Hepatocyte (in vitro differentiated cells): ENCODE measurements around the gene NPB. TPM values are rescaled to one million over a fixed set of nuclear protein-coding genes. Genes with fewer than 3 reads are reported as not detected.
A peak's percentile ranks its signal among the peaks of the same experiment; 100 is the strongest.

ENCODE experiments used
- DNase-seq: peaks from one replicate; pipeline ENCODE4 v3.0.0-alpha.2; 2016; ENCODE audit warnings: low spot score
- H2AFZ ChIP-seq: fragments of 200-600 bp; sonication (generic); 2 replicates; pipeline ENCODE4 v1.6.0; 2016; ENCODE audit warnings: antibody characterized with exemption, mild to moderate bottlenecking
- H3K27ac ChIP-seq: fragments of 200-600 bp; sonication (generic); 2 replicates; pipeline ENCODE4 v1.5.1; 2016; ENCODE audit warnings: mild to moderate bottlenecking
- H3K27me3 ChIP-seq: fragments of 200-600 bp; sonication (generic); 2 replicates; pipeline ENCODE4 v1.6.1; 2016
- H3K36me3 ChIP-seq: fragments of 200-600 bp; sonication (generic); replicated peaks from 2 replicates; pipeline ENCODE4 v1.5.1; 2016; ENCODE audit warnings: low read depth; ENCODE audit not compliant: insufficient read depth
- H3K4me1 ChIP-seq: fragments of 200-600 bp; sonication (generic); 2 replicates; pipeline ENCODE4 v1.5.1; 2016; ENCODE audit warnings: mild to moderate bottlenecking, moderate library complexity; ENCODE audit not compliant: insufficient read depth
- H3K4me2 ChIP-seq: fragments of 200-600 bp; sonication (generic); 2 replicates; pipeline ENCODE4 v1.6.0; 2016
- H3K4me3 ChIP-seq: fragments of 200-600 bp; sonication (generic); 2 replicates; pipeline ENCODE4 v1.5.1; 2016; ENCODE audit warnings: mild to moderate bottlenecking
- H3K79me2 ChIP-seq: fragments of 200-600 bp; sonication (generic); 2 replicates; pipeline ENCODE4 v1.6.0; 2017; ENCODE audit warnings: mild to moderate bottlenecking
- H3K9me2 ChIP-seq: fragments of 200-600 bp; sonication (generic); replicated peaks from 2 replicates; pipeline ENCODE4 v1.6.0; 2017; ENCODE audit warnings: mild to moderate bottlenecking; ENCODE audit not compliant: insufficient read depth
- H3K9me3 ChIP-seq: fragments of 200-600 bp; sonication (generic); 2 replicates; pipeline ENCODE4 v1.5.1; 2016; ENCODE audit warnings: low read depth, mild to moderate bottlenecking
- H4K20me1 ChIP-seq: fragments of 200-600 bp; sonication (generic); 2 replicates; pipeline ENCODE4 v1.6.0; 2016; ENCODE audit warnings: mild to moderate bottlenecking; ENCODE audit not compliant: insufficient read depth, poor library complexity, severe bottlenecking
- CTCF ChIP-seq: fragments of 200-600 bp; sonication (generic); IDR thresholded peaks from 2 replicates; pipeline ENCODE4 v1.5.1; 2016; ENCODE audit warnings: antibody characterized with exemption, mild to moderate bottlenecking; ENCODE audit not compliant: poor library complexity
- EZH2 ChIP-seq: fragments of 200-600 bp; sonication (generic); IDR thresholded peaks from 2 replicates; pipeline ENCODE4 v1.6.1; 2016; ENCODE audit warnings: antibody characterized with exemption, mild to moderate bottlenecking, borderline replicate concordance
- EZH2phosphoT487 ChIP-seq: fragments of 200-600 bp; sonication (generic); IDR thresholded peaks from one replicate; pipeline ENCODE4 v1.6.1; 2018; ENCODE audit warnings: antibody characterized with exemption, mild to moderate bottlenecking, low read depth, moderate library complexity; ENCODE audit not compliant: unreplicated experiment, severe bottlenecking
- WGBS: methylation state at CpG from one replicate; pipeline ENCODE4 v1.1.6; 2016; ENCODE audit warnings: low lambda C conversion rate; ENCODE audit errors: missing lambda C conversion rate; 5-methylcytosine and 5-hydroxymethylcytosine counted together
- polyA plus RNA-seq: library from polyadenylated mRNA; unstranded; fragments of >200 nt; fragmentation: Nextera tagmentation; extraction: Ambion mirVana; gene quantifications from 2 replicates; pipeline ENCODE4 v1.2.1, GENCODE V29; 2016
- total RNA-seq: library from RNA; depleted of rRNA; stranded (reverse); fragments of >200 nt; gene quantifications from 2 replicates; pipeline ENCODE4 v1.2.3, GENCODE V29; 2014

Gene NPB
- total and polyA plus RNA-seq, 2 experiments from 2014 or later: 0.47 to 2.2 TPM

GRCh38 chr17:81901167-81902022 is 643 bp upstream of the NPB start:
- Histone ChIP-seq H4K20me1 (peaks cover 3% of the 10 kb centered on the region), H3K4me2 (peak overlapping the region; percentile 91), H3K9me3 (no peaks in the 10 kb centered on the region), H3K4me3 (no peak overlapping the region), H3K9me2 (no peaks in the 10 kb centered on the region), H3K4me1 (peaks cover 11% of the 10 kb centered on the region), H3K36me3 (no peaks in the 10 kb centered on the region), H3K27me3 (no peaks in the 10 kb centered on the region), H3K27ac (no peak overlapping the region), H3K79me2 (no peaks in the 10 kb centered on the region), H2AFZ (no peak overlapping the region)
- no peak for TF ChIP-seq CTCF
- 67% methylated on average over 16 of the region's 21 CpGs for WGBS
- DNase-seq: no peak

DNA sequence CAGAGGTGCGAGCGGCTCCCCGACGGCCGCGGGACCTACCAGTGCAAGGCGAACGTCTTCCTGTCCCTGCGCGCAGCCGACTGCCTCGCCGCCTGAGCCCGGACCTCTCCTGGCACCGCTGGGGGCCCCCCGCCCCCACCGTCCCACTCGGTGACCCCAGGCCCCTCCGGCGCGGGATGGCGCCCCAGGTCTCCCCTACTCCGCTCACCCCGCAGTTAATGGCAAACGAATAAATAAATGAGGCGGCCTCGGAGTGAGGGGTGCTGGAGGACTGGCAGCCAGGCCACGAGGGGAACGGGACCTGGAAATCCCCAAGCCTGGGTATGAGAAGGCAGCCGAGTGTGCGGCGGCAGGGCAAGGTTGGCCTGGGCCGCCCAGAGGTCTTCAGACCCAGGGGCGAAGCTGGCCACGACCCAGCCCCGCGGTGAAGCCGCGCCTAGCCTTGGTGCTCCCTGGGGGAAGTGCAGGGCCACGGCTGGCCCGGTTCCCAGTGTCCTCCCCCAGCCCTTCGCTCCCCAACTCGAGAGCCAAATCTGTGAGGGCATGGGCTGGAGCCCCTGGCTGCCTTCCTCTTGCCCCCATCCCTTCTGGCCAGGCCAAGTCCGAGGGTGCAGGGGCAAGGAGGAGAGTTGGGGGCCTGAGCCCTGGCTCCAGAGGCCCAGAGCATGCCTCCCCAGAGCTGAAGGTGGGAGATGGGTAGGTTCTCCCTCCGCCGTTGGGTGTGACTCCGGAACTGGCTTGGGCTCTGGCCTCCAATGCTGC is 796 bp downstream of the NPB start:
- Histone ChIP-seq H3K9me2 (no peaks in the 10 kb centered on the region), H3K9me3 (no peaks in the 10 kb centered on the region), H3K4me1 (peaks cover 11% of the 10 kb centered on the region), H4K20me1 (peaks cover 3% of the 10 kb centered on the region), H3K4me2 (peak overlapping the region; percentile 91), H3K79me2 (no peaks in the 10 kb centered on the region), H3K4me3 (no peak overlapping the region), H3K36me3 (no peaks in the 10 kb centered on the region), H2AFZ (no peak overlapping the region), H3K27me3 (no peaks in the 10 kb centered on the region), H3K27ac (no peak overlapping the region)
- WGBS: 75% methylated on average over 26 of the region's 47 CpGs
- DNase-seq: no peak
- TF ChIP-seq EZH2: peak; percentile 11
- no peak for TF ChIP-seq CTCF
- TF ChIP-seq EZH2phosphoT487: no peak

DNA sequence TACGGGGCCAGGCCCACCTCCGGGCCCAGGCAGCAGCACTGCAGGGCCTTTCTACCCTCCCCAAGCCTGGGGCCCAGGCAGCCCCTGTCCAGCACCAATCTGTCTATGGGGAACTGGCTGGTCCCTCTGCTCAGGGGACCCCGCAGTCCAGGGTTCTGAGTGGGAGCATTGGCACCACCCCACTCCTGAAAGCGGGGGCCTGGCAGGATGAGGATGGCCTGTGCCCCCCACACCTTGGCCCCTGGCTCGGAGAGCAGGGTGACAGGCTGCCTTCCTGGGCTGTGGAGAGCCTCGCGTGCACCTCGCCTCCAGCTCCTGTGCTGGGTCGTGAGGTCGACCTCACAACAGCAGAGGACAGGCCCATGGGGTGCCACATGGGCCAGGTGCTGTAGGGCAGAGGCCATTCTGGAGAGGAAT is 1.4 kb downstream of the NPB start:
- Histone ChIP-seq H3K4me1 (peaks cover 11% of the 10 kb centered on the region), H4K20me1 (peaks cover 3% of the 10 kb centered on the region), H3K27me3 (no peaks in the 10 kb centered on the region), H3K9me3 (no peaks in the 10 kb centered on the region), H3K79me2 (peaks cover 3% of the 10 kb centered on the region), H3K4me3 (no peak overlapping the region), H3K27ac (no peak overlapping the region), H2AFZ (no peak overlapping the region), H3K4me2 (no peak overlapping the region), H3K9me2 (no peaks in the 10 kb centered on the region), H3K36me3 (no peaks in the 10 kb centered on the region)
- TF ChIP-seq EZH2phosphoT487 (no peak), EZH2 (no peak), CTCF (no peak)
- 92% methylated on average over 10 of the region's 10 CpGs for WGBS
- no peak for DNase-seq
